ENCODE data around the gene EYS.
"Not testable (repeated sequence)": the region's sequence is repeated elsewhere in the genome, so short reads cannot be mapped to it uniquely, and the experiment has no call there.

Gene EYS

GRCh38 chr6:64266351-64266821 lies 1440.6 kb downstream of the EYS start:
- DNase-seq = no peak

GRCh38 chr6:64263778-64264177 lies 1443.2 kb downstream of the EYS start:
- no peak for DNase-seq

GRCh38 chr6:64259372-64259771 lies 1447.7 kb downstream of the EYS start:
- no peak for DNase-seq

DNA sequence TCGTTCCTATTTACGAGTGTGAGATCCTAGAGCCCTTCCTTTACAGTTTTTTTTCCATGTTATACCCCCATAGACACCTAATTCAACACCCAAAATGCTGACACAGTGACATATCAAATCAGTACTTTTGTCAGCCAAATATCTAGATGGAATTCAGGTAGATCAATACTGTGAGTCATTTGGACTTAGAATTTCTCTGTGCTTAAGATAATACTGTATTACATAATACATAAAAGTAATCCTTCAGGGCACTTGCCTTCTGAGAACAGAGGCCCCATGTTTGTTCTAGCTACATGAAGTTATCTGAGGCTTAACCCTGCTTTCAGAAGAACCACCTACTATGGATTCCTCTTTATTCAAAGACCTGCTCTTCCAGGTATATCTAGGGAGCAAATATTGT lies 1448.3 kb downstream of the EYS start:
- no peak for DNase-seq

DNA sequence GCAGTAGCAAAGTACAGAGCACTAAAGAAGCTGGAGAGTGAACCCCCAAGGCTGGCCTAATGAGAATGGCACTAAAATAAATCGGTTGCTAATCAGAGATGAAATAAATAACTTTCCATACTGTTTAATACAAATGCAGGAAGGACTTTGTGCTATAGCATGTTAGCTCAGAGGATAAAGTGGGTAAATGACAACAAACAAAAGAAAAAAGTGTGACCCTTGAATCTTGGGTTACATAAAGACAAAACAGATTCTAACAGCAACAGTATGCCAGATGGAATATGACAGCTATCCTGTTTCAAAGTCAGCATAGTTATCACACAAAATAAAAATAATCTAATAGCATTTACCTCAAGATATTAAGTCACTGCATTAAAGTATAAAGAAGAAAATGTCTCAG lies 1448.7 kb downstream of the EYS start:
- no peak for DNase-seq

GRCh38 chr6:64257586-64257985 lies 1449.4 kb downstream of the EYS start:
- no peak for DNase-seq

DNA sequence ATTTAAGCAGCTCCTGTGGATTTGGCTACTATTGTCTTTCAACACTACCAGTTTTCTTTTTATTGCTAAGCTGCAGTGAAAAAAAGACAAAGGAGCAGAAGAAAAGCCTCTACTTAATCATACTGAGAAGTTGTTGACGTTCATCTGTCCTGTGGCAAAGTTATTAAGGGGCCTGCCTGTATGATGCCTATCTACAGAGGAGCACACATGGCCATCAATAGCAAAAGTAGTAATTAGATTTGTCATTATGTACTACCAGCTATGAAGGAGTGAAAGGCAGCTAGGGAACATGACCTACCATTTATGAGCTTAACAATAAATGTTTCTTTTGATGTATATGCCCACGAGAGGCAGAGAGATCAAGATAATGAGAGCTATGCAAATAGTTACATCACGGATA lies 1450.5 kb downstream of the EYS start:
- DNase-seq = no peak

GRCh38 chr6:64255000-64255399 lies 1452.0 kb downstream of the EYS start:
- no peak for DNase-seq

GRCh38 chr6:64254558-64254957 lies 1452.5 kb downstream of the EYS start:
- DNase-seq = no peak

DNA sequence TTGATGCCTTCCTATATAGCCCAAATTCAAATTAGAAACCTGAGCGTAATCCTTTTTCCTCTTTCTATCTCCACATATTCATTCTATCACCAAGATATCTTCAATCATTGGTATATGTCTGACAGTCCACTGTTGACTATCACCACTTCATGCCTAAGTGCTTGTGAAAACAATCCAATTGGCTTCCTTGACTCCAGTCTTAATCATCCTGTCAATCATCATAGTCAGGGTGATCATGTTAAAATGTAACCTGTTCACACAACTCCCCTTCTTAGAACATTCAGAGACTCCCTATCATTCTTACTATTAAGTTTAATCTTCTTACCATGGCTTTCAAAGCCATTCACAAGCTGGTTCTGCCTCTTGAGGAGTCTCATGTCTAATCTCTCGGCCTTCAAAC lies 1454.8 kb downstream of the EYS start:
- DNase-seq = no peak

- no peak for DNase-seq
These were observed 1456.9 kb downstream of the EYS start for GRCh38 chr6:64250126-64250525.

DNA sequence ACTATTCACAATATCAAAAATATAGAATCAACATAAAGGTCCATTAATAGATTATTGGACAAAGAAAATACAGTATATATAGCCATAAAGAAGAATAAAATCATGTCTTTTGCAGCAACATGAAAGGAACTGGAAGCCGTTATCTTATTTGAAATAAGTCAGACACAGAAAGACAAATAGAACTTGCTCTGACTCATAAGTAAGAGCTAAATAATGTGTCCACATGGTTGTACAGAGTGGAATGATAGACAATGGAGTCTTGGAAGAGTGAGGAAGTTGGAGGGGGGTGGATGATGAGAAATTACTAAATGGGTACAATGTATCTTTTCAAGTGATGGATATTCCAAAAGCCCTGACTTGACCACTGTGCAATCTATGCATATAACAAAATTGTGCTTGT lies 1457.9 kb downstream of the EYS start:
- no peak for DNase-seq

GRCh38 chr6:64243618-64244017 lies 1463.4 kb downstream of the EYS start:
- no peak for DNase-seq

DNA sequence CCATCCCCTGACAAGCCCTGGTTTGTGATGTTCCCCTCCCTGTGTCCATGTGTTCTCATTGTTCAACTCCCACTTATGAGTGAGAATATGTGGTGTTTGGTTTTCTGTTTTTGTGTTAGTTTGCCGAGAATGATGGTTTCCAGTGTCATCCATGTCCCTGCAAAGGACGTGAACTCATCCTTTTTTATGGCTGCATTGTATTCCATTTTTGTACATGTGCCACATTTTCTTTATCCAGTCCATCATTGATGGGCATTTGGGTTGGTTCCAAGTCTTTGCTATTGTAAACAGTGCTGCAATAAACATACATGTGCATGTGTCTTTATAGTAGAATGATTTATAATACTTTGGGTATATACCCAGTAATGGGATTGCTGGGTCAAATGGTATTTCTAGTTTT lies 1468.1 kb downstream of the EYS start:
- DNase-seq = not testable (repeated sequence)

DNA sequence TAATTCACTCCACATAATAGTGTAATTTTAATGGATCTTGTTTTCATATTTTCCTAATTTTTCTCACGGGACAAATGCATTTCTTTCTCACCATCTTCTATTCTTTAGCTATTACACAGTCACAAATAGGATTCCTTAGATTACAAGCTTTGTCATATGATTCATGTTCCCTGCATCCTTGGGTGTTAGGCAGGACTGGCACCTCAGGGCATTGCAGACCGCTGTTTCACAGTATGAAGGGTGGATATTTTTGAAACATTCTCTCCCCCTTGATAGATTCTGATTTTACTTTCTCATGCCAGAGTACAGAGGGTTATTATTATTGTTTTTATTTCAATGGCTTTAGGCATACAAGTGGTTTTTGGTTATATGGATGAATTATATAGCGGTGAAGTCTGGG lies 1469.0 kb downstream of the EYS start:
- DNase-seq = no peak

GRCh38 chr6:64233746-64234145 lies 1473.3 kb downstream of the EYS start:
- DNase-seq = no peak

DNA sequence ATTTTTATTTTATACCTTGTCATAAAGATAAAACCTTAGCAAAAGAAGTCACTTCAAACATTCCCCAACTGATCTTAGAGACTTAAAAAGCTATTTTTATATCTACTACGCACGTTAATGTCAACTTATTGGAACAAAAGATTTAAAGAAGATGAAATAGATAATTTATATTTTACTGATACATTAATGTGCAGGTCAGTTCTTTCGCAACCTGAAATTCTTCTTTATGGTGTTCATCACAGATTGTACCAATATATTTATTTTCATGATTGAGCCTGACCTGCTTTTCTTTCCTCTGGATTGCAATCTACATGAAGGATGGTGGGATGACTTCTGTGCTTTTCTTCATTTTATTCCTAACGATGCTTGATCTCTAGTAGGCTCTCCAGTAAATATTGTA lies 1475.1 kb downstream of the EYS start:
- DNase-seq = no peak

DNA sequence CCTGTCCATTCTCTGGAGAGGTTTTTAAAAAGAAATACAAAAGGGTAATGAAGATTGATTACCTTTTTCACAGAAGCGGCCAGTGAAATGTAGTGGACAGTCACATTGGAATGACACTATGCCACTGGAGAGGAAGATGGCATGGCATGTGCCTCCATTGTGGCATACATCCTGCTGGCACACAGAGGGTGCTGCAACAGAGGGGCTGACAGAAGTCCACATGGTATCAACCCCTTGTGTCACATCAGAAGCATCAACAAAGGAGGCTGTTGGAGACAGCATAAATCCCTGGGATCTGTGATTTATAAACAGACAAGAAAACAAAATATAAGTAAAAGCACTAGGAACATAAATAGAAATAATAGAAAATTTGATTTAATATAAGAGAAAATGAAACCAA lies 1476.5 kb downstream of the EYS start:
- no peak for DNase-seq

- no peak for DNase-seq
These were observed 1479.2 kb downstream of the EYS start for GRCh38 chr6:64227863-64228262.

DNA sequence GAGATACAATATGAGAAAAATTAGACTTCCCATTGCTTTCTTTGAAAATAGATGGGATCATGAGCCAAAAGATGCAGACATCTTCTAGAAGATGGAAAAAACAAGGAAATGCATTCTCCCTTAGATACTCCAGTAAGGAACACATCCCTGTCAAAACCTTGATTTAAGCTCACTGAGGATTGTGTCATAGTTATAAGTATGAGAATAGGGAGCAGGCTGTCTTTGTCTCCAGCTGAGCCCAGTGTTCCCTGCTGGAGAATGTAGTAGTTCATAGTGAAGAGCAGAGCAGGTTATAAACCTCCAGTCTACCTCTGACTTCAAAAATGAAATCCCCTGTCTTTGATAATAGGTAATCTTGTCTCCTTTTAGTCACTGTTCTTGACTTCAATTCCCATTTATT lies 1481.5 kb downstream of the EYS start:
- no peak for DNase-seq

GRCh38 chr6:64224819-64225218 lies 1482.2 kb downstream of the EYS start:
- no peak for DNase-seq

GRCh38 chr6:64221776-64222175 lies 1485.2 kb downstream of the EYS start:
- DNase-seq = no peak

DNA sequence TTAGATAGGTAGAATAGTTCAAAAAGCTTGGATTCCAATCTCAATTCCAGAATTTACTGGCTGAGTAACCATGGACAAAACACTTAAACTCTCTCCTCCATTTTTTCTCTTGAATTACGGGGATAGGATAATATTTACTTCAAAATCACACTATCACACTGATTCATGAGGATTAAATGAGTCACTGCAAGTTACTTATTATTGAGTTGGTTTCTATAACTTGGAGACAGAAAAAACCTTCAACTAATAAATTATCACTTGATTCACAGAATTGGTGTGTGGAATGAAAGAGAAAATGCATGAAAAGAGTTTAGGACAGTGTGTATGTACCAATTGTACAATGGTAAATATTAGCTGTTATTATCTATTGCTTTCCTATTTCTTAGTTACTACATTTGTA lies 1486.2 kb downstream of the EYS start:
- DNase-seq = no peak

- no peak for DNase-seq
These were observed 1489.1 kb downstream of the EYS start for GRCh38 chr6:64217721-64218620.

GRCh38 chr6:64214373-64214772 lies 1492.7 kb downstream of the EYS start:
- DNase-seq = no peak
